Hepatocyte (in vitro differentiated cells): ENCODE measurements around the gene DNAJC1. TPM values are rescaled to one million over a fixed set of nuclear protein-coding genes. Genes with fewer than 3 reads are reported as not detected.

Experiments used
- DNase-seq: peaks from one replicate; pipeline ENCODE4 v3.0.0-alpha.2; 2016; ENCODE audit warnings: low spot score
- H2AFZ ChIP-seq: fragments of 200-600 bp; sonication (generic); 2 replicates; pipeline ENCODE4 v1.6.0; 2016; ENCODE audit warnings: antibody characterized with exemption, mild to moderate bottlenecking
- H3K27ac ChIP-seq: fragments of 200-600 bp; sonication (generic); 2 replicates; pipeline ENCODE4 v1.5.1; 2016; ENCODE audit warnings: mild to moderate bottlenecking
- H3K27me3 ChIP-seq: fragments of 200-600 bp; sonication (generic); 2 replicates; pipeline ENCODE4 v1.6.1; 2016
- H3K36me3 ChIP-seq: fragments of 200-600 bp; sonication (generic); replicated peaks from 2 replicates; pipeline ENCODE4 v1.5.1; 2016; ENCODE audit warnings: low read depth; ENCODE audit not compliant: insufficient read depth
- H3K4me1 ChIP-seq: fragments of 200-600 bp; sonication (generic); 2 replicates; pipeline ENCODE4 v1.5.1; 2016; ENCODE audit warnings: mild to moderate bottlenecking, moderate library complexity; ENCODE audit not compliant: insufficient read depth
- H3K4me2 ChIP-seq: fragments of 200-600 bp; sonication (generic); 2 replicates; pipeline ENCODE4 v1.6.0; 2016
- H3K4me3 ChIP-seq: fragments of 200-600 bp; sonication (generic); 2 replicates; pipeline ENCODE4 v1.5.1; 2016; ENCODE audit warnings: mild to moderate bottlenecking
- H3K79me2 ChIP-seq: fragments of 200-600 bp; sonication (generic); 2 replicates; pipeline ENCODE4 v1.6.0; 2017; ENCODE audit warnings: mild to moderate bottlenecking
- H3K9me2 ChIP-seq: fragments of 200-600 bp; sonication (generic); replicated peaks from 2 replicates; pipeline ENCODE4 v1.6.0; 2017; ENCODE audit warnings: mild to moderate bottlenecking; ENCODE audit not compliant: insufficient read depth
- H3K9me3 ChIP-seq: fragments of 200-600 bp; sonication (generic); 2 replicates; pipeline ENCODE4 v1.5.1; 2016; ENCODE audit warnings: low read depth, mild to moderate bottlenecking
- H4K20me1 ChIP-seq: fragments of 200-600 bp; sonication (generic); 2 replicates; pipeline ENCODE4 v1.6.0; 2016; ENCODE audit warnings: mild to moderate bottlenecking; ENCODE audit not compliant: insufficient read depth, poor library complexity, severe bottlenecking
- EZH2 ChIP-seq: fragments of 200-600 bp; sonication (generic); IDR thresholded peaks from 2 replicates; pipeline ENCODE4 v1.6.1; 2016; ENCODE audit warnings: antibody characterized with exemption, mild to moderate bottlenecking, borderline replicate concordance
- EZH2phosphoT487 ChIP-seq: fragments of 200-600 bp; sonication (generic); IDR thresholded peaks from one replicate; pipeline ENCODE4 v1.6.1; 2018; ENCODE audit warnings: antibody characterized with exemption, mild to moderate bottlenecking, low read depth, moderate library complexity; ENCODE audit not compliant: unreplicated experiment, severe bottlenecking
- WGBS: methylation state at CpG from one replicate; pipeline ENCODE4 v1.1.6; 2016; ENCODE audit warnings: low lambda C conversion rate; ENCODE audit errors: missing lambda C conversion rate; 5-methylcytosine and 5-hydroxymethylcytosine counted together
- polyA plus RNA-seq: library from polyadenylated mRNA; unstranded; fragments of >200 nt; fragmentation: Nextera tagmentation; extraction: Ambion mirVana; gene quantifications from 2 replicates; pipeline ENCODE4 v1.2.1, GENCODE V29; 2016
- total RNA-seq: library from RNA; depleted of rRNA; stranded (reverse); fragments of >200 nt; gene quantifications from 2 replicates; pipeline ENCODE4 v1.2.3, GENCODE V29; 2014
- TF ChIP-seq, protein P1 (sequence below): fragments of 200-600 bp; sonication (generic); IDR thresholded peaks from 2 replicates; pipeline ENCODE4 v1.5.1; 2016; ENCODE audit warnings: antibody characterized with exemption, mild to moderate bottlenecking; ENCODE audit not compliant: poor library complexity

Gene DNAJC1
- total and polyA plus RNA-seq, 2 experiments from 2014 or later, result 64.6 to 91.7 TPM

DNA sequence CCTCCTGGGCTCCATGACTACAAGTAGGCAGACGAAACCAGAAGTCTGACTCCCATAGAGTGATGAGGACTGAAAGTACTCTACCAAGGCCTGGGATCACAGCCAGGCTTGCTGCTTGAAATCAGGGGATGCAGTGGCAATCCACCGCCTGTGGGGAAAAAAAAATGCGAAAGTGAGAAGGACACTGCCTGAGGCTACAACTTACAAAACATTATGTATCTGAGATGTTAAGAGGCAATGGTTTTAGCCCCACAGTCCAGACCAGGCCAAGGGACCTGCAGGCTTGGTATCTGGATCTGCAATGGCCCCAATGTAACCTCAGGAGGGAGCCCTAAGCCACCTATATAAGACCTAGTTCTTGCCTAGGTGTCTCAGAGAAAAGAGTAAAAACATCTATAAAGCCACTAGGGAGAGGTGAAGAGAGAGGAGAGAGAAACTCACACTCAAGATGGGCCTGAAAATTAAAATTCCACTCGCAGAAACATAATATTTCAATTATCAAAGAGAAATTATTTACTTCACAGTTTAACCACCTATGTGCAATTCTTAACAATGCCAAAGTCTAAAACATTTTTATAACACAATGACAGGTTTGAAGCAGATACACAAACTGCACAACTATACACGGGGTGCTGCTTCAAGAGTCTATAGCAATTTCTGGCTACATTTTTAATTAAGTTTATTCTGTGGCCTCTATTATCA lies 13.9 kb downstream of the DNAJC1 start:
- H4K20me1 ChIP-seq, result no peaks in the 10 kb centered on the region
- peaks cover 81% of the 10 kb centered on the region for H3K79me2 ChIP-seq
- no peak overlapping the region for H2AFZ ChIP-seq

DNA sequence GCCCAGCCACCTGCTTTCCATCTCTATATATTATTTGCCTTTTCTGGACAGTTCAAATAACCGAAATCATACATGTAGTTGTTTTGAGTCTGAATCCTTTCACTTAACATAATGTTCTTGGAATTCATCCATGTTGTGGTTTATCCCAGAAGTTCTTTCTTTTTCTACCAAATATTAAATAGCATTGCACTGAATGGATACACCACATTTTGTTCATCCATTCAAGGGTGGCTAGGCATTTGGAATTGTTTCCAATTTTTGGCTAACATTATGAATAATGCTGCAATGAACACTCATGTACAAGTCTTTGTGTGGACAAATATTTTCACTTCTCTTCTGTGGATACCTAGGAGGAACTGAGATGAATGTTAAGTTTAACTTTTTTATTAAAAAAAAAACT lies 18.0 kb downstream of the DNAJC1 start:
- no peak for DNase-seq
- Histone ChIP-seq H3K4me1 (no peaks in the 10 kb centered on the region), H3K4me3 (no peak overlapping the region), H2AFZ (no peak overlapping the region), H4K20me1 (peaks cover 2% of the 10 kb centered on the region), H3K36me3 (no peaks in the 10 kb centered on the region), H3K27me3 (no peaks in the 10 kb centered on the region), H3K4me2 (no peak overlapping the region), H3K27ac (no peak overlapping the region), H3K79me2 (peaks cover 80% of the 10 kb centered on the region), H3K9me3 (no peaks in the 10 kb centered on the region), H3K9me2 (no peaks in the 10 kb centered on the region)
- WGBS, result 91% methylated on average over 1 of the region's 1 CpG
- TF ChIP-seq, protein P1, sequence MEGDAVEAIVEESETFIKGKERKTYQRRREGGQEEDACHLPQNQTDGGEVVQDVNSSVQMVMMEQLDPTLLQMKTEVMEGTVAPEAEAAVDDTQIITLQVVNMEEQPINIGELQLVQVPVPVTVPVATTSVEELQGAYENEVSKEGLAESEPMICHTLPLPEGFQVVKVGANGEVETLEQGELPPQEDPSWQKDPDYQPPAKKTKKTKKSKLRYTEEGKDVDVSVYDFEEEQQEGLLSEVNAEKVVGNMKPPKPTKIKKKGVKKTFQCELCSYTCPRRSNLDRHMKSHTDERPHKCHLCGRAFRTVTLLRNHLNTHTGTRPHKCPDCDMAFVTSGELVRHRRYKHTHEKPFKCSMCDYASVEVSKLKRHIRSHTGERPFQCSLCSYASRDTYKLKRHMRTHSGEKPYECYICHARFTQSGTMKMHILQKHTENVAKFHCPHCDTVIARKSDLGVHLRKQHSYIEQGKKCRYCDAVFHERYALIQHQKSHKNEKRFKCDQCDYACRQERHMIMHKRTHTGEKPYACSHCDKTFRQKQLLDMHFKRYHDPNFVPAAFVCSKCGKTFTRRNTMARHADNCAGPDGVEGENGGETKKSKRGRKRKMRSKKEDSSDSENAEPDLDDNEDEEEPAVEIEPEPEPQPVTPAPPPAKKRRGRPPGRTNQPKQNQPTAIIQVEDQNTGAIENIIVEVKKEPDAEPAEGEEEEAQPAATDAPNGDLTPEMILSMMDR, result no peak
- no peak for TF ChIP-seq EZH2phosphoT487
- TF ChIP-seq EZH2, result no peak

More for the DNA sequence above, 13.9 kb downstream of the DNAJC1 start:
- Histone ChIP-seq H3K27ac (no peak overlapping the region), H3K9me2 (no peaks in the 10 kb centered on the region), H3K4me1 (no peaks in the 10 kb centered on the region), H3K4me2 (no peak overlapping the region), H3K27me3 (no peaks in the 10 kb centered on the region), H3K9me3 (no peaks in the 10 kb centered on the region), H3K36me3 (no peaks in the 10 kb centered on the region), H3K4me3 (no peak overlapping the region)
- WGBS, result 45% methylated on average over 5 of the region's 5 CpGs
- DNase-seq, result peak; percentile 70
- TF ChIP-seq EZH2phosphoT487 (no peak), EZH2 (no peak)
- TF ChIP-seq, protein P1, result peak; percentile 59

DNA sequence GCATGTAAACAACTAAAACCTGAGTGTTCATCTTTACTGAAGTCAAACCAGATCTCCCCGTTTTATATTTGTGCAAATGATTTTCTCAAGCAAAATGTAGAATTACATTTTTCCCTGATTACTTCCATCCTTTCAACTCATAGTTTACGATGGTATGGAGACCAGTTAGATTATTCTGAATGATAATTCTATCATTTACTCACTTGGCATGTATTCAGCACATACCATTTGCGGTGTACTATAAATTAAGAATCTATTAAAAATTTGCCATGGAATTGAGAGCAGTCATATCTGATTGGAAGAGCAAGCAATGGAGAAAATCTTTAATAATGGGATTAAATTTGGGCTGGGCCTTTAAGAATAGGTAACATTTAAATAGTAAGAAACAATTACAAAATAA lies 22.4 kb downstream of the DNAJC1 start:
- no peaks in the 10 kb centered on the region for H3K36me3 ChIP-seq
- no peak for DNase-seq
- WGBS, result 81% methylated on average over 3 of the region's 3 CpGs
- no peak overlapping the region for H3K4me3 ChIP-seq
- H3K4me1 ChIP-seq, result no peaks in the 10 kb centered on the region
- no peak overlapping the region for H2AFZ ChIP-seq
- TF ChIP-seq EZH2 (no peak), EZH2phosphoT487 (no peak)
- TF ChIP-seq, protein P1, result no peak
- H3K27me3 ChIP-seq, result no peaks in the 10 kb centered on the region
- no peak overlapping the region for H3K27ac ChIP-seq
- no peaks in the 10 kb centered on the region for H3K9me3 ChIP-seq
- no peaks in the 10 kb centered on the region for H3K9me2 ChIP-seq
- H4K20me1 ChIP-seq, result peaks cover 6% of the 10 kb centered on the region
- no peak overlapping the region for H3K4me2 ChIP-seq
- H3K79me2 ChIP-seq, result peaks cover 83% of the 10 kb centered on the region

DNA sequence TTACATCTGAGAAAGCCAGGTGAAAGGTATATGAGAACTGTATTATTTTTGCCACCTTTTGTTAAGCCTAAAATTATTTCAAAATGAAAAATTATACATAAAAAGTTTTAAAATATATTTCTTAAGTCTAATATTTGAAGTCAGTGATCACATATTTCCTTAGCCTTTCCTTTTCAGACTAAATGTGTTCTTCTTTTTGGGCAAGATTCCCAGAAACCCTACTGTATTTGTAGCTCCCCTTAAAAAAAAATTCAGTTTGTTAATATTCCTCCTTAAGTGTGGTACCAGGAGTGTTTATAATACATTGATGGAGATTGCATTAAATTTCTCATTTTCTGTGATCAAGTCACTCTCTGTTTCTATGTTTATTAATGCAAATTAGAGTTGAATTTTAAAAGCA lies 22.8 kb downstream of the DNAJC1 start:
- Histone ChIP-seq H3K36me3 (no peaks in the 10 kb centered on the region), H3K9me2 (no peaks in the 10 kb centered on the region), H4K20me1 (peaks cover 6% of the 10 kb centered on the region), H2AFZ (no peak overlapping the region), H3K79me2 (peaks cover 83% of the 10 kb centered on the region), H3K4me2 (no peak overlapping the region), H3K9me3 (no peaks in the 10 kb centered on the region), H3K27me3 (no peaks in the 10 kb centered on the region), H3K4me1 (no peaks in the 10 kb centered on the region), H3K27ac (no peak overlapping the region), H3K4me3 (no peak overlapping the region)
- no peak for DNase-seq
- TF ChIP-seq, protein P1, result no peak
- TF ChIP-seq EZH2phosphoT487 (no peak), EZH2 (no peak)
